H1 (cell line): ENCODE results near the gene DCBLD1. TPM values are rescaled to one million over a fixed set of nuclear protein-coding genes. Genes with fewer than 3 reads are reported as not detected.

Experiments used
- CTCF ChIA-PET: fragments of 300-600 bp; sonication (Branson Sonifier 250); formaldehyde crosslinking; loops from one replicate; lab custom pipeline; 2021; ENCODE audit not compliant: partially characterized antibody; lab: Charles Lee
- POLR2A ChIA-PET: fragments of 300-600 bp; sonication (Branson Sonifier 250); formaldehyde crosslinking; loops from one replicate; lab custom pipeline; 2021; ENCODE audit warnings: inconsistent platforms; ENCODE audit not compliant: partially characterized antibody; lab: Charles Lee
- DNase-seq, 2 experiments: peaks; one replicate each; pipeline versions ENCODE4 v3.0.0 to v3.0.0-alpha.2; 2010 to 2022; ENCODE audit warnings: low spot score in 2 of 2, low read depth in 1 of 2, mixed read lengths in 1 of 2
- FAIRE-seq: peaks from 2 replicates; lab custom pipeline; 2011; peaks lifted over from hg19 to GRCh38; lab: Jason Lieb, UNC
- H2AFZ ChIP-seq: 2 replicates; pipeline ENCODE4 v1.8.1; 2012; ENCODE audit warnings: low read length, inconsistent platforms
- H2AK5ac ChIP-seq: 2 replicates; pipeline ENCODE4 v1.6.1; 2013; ENCODE audit warnings: low read depth, low read length
- H2BK120ac ChIP-seq: replicated peaks from 2 replicates; pipeline ENCODE3; 2013; ENCODE audit warnings: low read depth, low read length, inconsistent platforms
- H2BK12ac ChIP-seq: 2 replicates; pipeline ENCODE4 v1.6.1; 2013; ENCODE audit warnings: low read depth, low read length
- H2BK15ac ChIP-seq: 2 replicates; pipeline ENCODE4 v1.6.1; 2013; ENCODE audit warnings: low read length
- H2BK20ac ChIP-seq: 2 replicates; pipeline ENCODE4 v1.6.1; 2013; ENCODE audit warnings: low read length
- H2BK5ac ChIP-seq: 2 replicates; pipeline ENCODE4 v1.6.1; 2013; ENCODE audit warnings: low read depth, low read length
- H3K14ac ChIP-seq: 2 replicates; pipeline ENCODE4 v1.6.1; 2013; ENCODE audit warnings: inconsistent platforms; ENCODE audit not compliant: insufficient read length
- H3K18ac ChIP-seq: 2 replicates; pipeline ENCODE4 v1.6.1; 2013; ENCODE audit warnings: low read length; ENCODE audit errors: extremely low read depth
- H3K23ac ChIP-seq: 2 replicates; pipeline ENCODE4 v1.6.1; 2013; ENCODE audit warnings: inconsistent platforms; ENCODE audit not compliant: insufficient read length
- H3K23me2 ChIP-seq: 2 replicates; pipeline ENCODE4 v1.6.1; 2013; ENCODE audit warnings: low read depth, low read length
- H3K27ac ChIP-seq: 2 replicates; pipeline ENCODE4 v1.6.1; 2011; ENCODE audit warnings: low read depth, low read length, inconsistent platforms
- H3K27me3 ChIP-seq, 4 experiments: replicated peaks in 1 of 4; 1 replicate in 1 of 4; 2 replicates in 3 of 4; pipeline versions ENCODE4 v1.6.1 to v1.8.1; 2011 to 2013; ENCODE audit warnings: low read length in 3 of 4, mild to moderate bottlenecking in 3 of 4, inconsistent platforms in 2 of 4, mixed read lengths in 2 of 4, moderate library complexity in 1 of 4; ENCODE audit not compliant: control insufficient read depth in 3 of 4, insufficient read depth in 3 of 4; ENCODE audit errors: extremely low read depth in 1 of 4
- H3K36me3 ChIP-seq, 4 experiments: 2 replicates each; pipeline versions ENCODE4 v1.6.1 to v1.8.1; 2011 to 2013; ENCODE audit warnings: mild to moderate bottlenecking in 4 of 4, low read length in 3 of 4, moderate library complexity in 2 of 4, control low read depth in 1 of 4, inconsistent platforms in 1 of 4; ENCODE audit not compliant: insufficient read depth in 4 of 4, control insufficient read depth in 2 of 4
- H3K4ac ChIP-seq: replicated peaks from 2 replicates; pipeline ENCODE3; 2013; ENCODE audit warnings: low read length, low read depth, mixed read lengths, inconsistent platforms; ENCODE audit not compliant: insufficient read length
- H3K4me1 ChIP-seq, 4 experiments: replicated peaks in 1 of 4; 1 replicate in 1 of 4; 2 replicates in 3 of 4; pipeline versions ENCODE4 v1.6.1 to v1.8.1; 2011 to 2013; ENCODE audit warnings: low read length in 3 of 4, inconsistent platforms in 2 of 4, mixed read lengths in 1 of 4; ENCODE audit not compliant: insufficient read depth in 4 of 4, control insufficient read depth in 3 of 4
- H3K4me2 ChIP-seq, 2 experiments: 2 replicates each; pipeline versions ENCODE4 v1.6.1 to v1.8.1; 2011 to 2013; ENCODE audit warnings: low read depth in 2 of 2, low read length in 2 of 2, control low read depth in 1 of 2, inconsistent platforms in 1 of 2, mild to moderate bottlenecking in 1 of 2; ENCODE audit not compliant: insufficient read depth in 1 of 2
- H3K4me3 ChIP-seq, 4 experiments: fragments of 200-600, 300-600 bp in 1 of 4; sonication (generic), shearing (Covaris generic), sonication (Bioruptor Twin) in 1 of 4; 2 replicates each; pipeline versions ENCODE4 v1.5.1 to v1.8.1; 2011 to 2016; ENCODE audit warnings: low read length in 4 of 4, low read depth in 3 of 4, control low read depth in 2 of 4, inconsistent platforms in 2 of 4, mild to moderate bottlenecking in 2 of 4, mixed read lengths in 1 of 4, moderate library complexity in 1 of 4; ENCODE audit not compliant: insufficient read depth in 2 of 4; ENCODE audit errors: extremely low read depth in 1 of 4
- H3K56ac ChIP-seq: replicated peaks from 2 replicates; pipeline ENCODE3; 2013; ENCODE audit warnings: low read depth, mild to moderate bottlenecking, mixed read lengths, low read length, inconsistent platforms; ENCODE audit not compliant: insufficient read length
- H3K79me1 ChIP-seq: 2 replicates; pipeline ENCODE4 v1.6.1; 2013; ENCODE audit warnings: low read depth, low read length, control low read depth
- H3K79me2 ChIP-seq, 2 experiments: 2 replicates each; pipeline versions ENCODE4 v1.6.1 to v1.8.1; 2012 to 2013; ENCODE audit warnings: low read length in 2 of 2, mild to moderate bottlenecking in 2 of 2, inconsistent platforms in 1 of 2; ENCODE audit not compliant: insufficient read depth in 2 of 2, control insufficient read depth in 1 of 2
- H3K9ac ChIP-seq, 4 experiments: replicated peaks in 1 of 4; 1 replicate in 1 of 4; 2 replicates in 3 of 4; pipeline versions ENCODE4 v1.6.1 to v1.8.1; 2011 to 2013; ENCODE audit warnings: low read depth in 3 of 4, low read length in 3 of 4, control low read depth in 2 of 4, mild to moderate bottlenecking in 2 of 4, moderate library complexity in 2 of 4, inconsistent platforms in 1 of 4; ENCODE audit errors: extremely low read depth in 1 of 4
- H3K9me3 ChIP-seq, 2 experiments: 2 replicates each; pipeline versions ENCODE4 v1.6.1 to v1.8.1; 2012 to 2013; ENCODE audit warnings: mild to moderate bottlenecking in 2 of 2, moderate library complexity in 2 of 2, control low read depth in 1 of 2, inconsistent platforms in 1 of 2, low read depth in 1 of 2, low read length in 1 of 2, mixed read lengths in 1 of 2; ENCODE audit not compliant: insufficient read depth in 2 of 2
- H4K20me1 ChIP-seq, 2 experiments: replicated peaks in 1 of 2; 2 replicates each; pipeline versions ENCODE3 to v1.8.1; 2011 to 2013; ENCODE audit warnings: inconsistent platforms in 2 of 2, low read length in 2 of 2, mild to moderate bottlenecking in 1 of 2; ENCODE audit not compliant: insufficient read depth in 2 of 2, control insufficient read depth in 1 of 2
- H4K5ac ChIP-seq: 2 replicates; pipeline ENCODE4 v1.6.1; 2013; ENCODE audit warnings: low read length, low read depth, mixed read lengths, inconsistent platforms; ENCODE audit not compliant: insufficient read length
- H4K8ac ChIP-seq: 2 replicates; pipeline ENCODE4 v1.8.0; 2013; ENCODE audit warnings: mild to moderate bottlenecking, moderate library complexity, low read length, inconsistent platforms; ENCODE audit not compliant: insufficient read depth; ENCODE audit errors: extremely low read depth
- H4K91ac ChIP-seq: replicated peaks from 2 replicates; pipeline ENCODE3; 2013; ENCODE audit warnings: low read length, mixed read lengths, inconsistent platforms; ENCODE audit not compliant: insufficient read length
- GTF2F1 ChIP-seq: IDR thresholded peaks from 2 replicates; pipeline ENCODE4 v1.6.1; 2012; ENCODE audit warnings: low read depth, low read length, improper control_type of control experiment, borderline replicate concordance
- POLR2AphosphoS5 ChIP-seq: IDR thresholded peaks from 2 replicates; pipeline ENCODE4 v1.6.1; 2011; ENCODE audit warnings: low read depth, low read length
- RAD21 ChIP-seq, 2 experiments: IDR thresholded peaks in 1 of 2; conservative IDR thresholded peaks in 1 of 2; 2 replicates each; pipeline ENCODE4 v1.6.1; 2011; ENCODE audit warnings: low read depth in 2 of 2, low read length in 2 of 2, improper control_type of control experiment in 1 of 2, inconsistent platforms in 1 of 2, mild to moderate bottlenecking in 1 of 2, moderate library complexity in 1 of 2
- RXRA ChIP-seq: IDR thresholded peaks from 2 replicates; pipeline ENCODE4 v1.6.1; 2011; ENCODE audit warnings: low read depth, mild to moderate bottlenecking, low read length, moderate library complexity; ENCODE audit not compliant: insufficient read depth
- WGBS, 2 experiments: shearing (Covaris generic) in 1 of 2; methylation state at CpG; one replicate each; pipeline versions ENCODE4 v1.1.6 to v1.1.7; 2013 to 2015; ENCODE audit warnings: low lambda C conversion rate in 2 of 2, mixed read lengths in 2 of 2, inconsistent platforms in 1 of 2, low coverage in 1 of 2, missing lambda C conversion rate in 1 of 2; ENCODE audit not compliant: insufficient replicate concordance in 2 of 2, insufficient coverage in 1 of 2, insufficient read length in 1 of 2; ENCODE audit errors: extremely low coverage in 1 of 2, missing lambda C conversion rate in 1 of 2; 5-methylcytosine and 5-hydroxymethylcytosine counted together
- polyA plus RNA-seq, 7 experiments: library from polyadenylated mRNA; depleted of rRNA in 3 of 7; stranded (reverse) in 5 of 7; unstranded in 2 of 7; fragments of >200 nt in 5 of 7; fragments of 200-250 nt in 2 of 7; gene quantifications; 1 replicate in 5 of 7; 2 replicates in 1 of 7; 4 replicates in 1 of 7; pipeline versions ENCODE4 v1.2.1 to v1.2.3, GENCODE V29; 2011 to 2013; ENCODE audit warnings: missing spikeins in 2 of 7, mixed read lengths in 2 of 7
- total RNA-seq: library from RNA; stranded (reverse); fragmentation: NEBNext Ultra II Directional; extraction: Animal tissue kit (Norgen Biotek cat#: 25700); gene quantifications from 2 replicates; pipeline ENCODE4 v1.2.1, GENCODE V29; 2021
- TF ChIP-seq, protein P1 (sequence below), 3 experiments: IDR thresholded peaks; 1 replicate in 2 of 3; 2 replicates in 1 of 3; pipeline versions ENCODE4 v1.5.1 to v1.6.1; 2011; ENCODE audit warnings: low read length in 3 of 3, mild to moderate bottlenecking in 3 of 3, inconsistent platforms in 2 of 3, low read depth in 1 of 3, moderate library complexity in 1 of 3; ENCODE audit not compliant: insufficient read depth in 1 of 3; ENCODE audit errors: control extremely low read depth in 1 of 3

DCBLD1 gene
- total and polyA plus RNA-seq, 2 of the 8 experiments (the other 6 are each of a cell fraction or from before 2014, with no cell fraction given), result 3.9 to 11.2 TPM

GRCh38 chr6:117502580-117502979 lies 20.1 kb downstream of the DCBLD1 start:
- ChIA-PET POLR2A (no interaction called here), CTCF (no interaction called here)
- Histone ChIP-seq H3K4ac (no peak overlapping the region), H3K23ac (no peak overlapping the region), H2BK120ac (no peak overlapping the region), H4K5ac (no peak overlapping the region), H3K79me1 (no peaks in the 10 kb centered on the region), H3K27me3 (no peaks in the 10 kb centered on the region), H3K27ac (no peak overlapping the region), H2AK5ac (no peak overlapping the region), H3K4me2 (no peak overlapping the region), H3K18ac (no peak overlapping the region), H3K9ac (no peak overlapping the region), H3K14ac (no peak overlapping the region), H3K56ac (no peak overlapping the region), H2BK15ac (no peak overlapping the region), H3K79me2 (no peaks in the 10 kb centered on the region), H2BK12ac (no peak overlapping the region), H2AFZ (no peak overlapping the region), H3K9me3 (no peaks in the 10 kb centered on the region), H4K8ac (no peak overlapping the region), H3K36me3 (no peaks in the 10 kb centered on the region), H2BK20ac (no peak overlapping the region), H3K4me1 (no peaks in the 10 kb centered on the region), H3K4me3 (no peak overlapping the region), H3K23me2 (no peaks in the 10 kb centered on the region), H2BK5ac (no peak overlapping the region), H4K91ac (no peak overlapping the region), H4K20me1 (no peaks in the 10 kb centered on the region)
- 94% methylated on average over 1 of the region's 1 CpG; no CpG with 5 or more reads in 1 of the 2 experiments for WGBS, 2 experiments
- no peak for DNase-seq
- FAIRE-seq, result no peak
- TF ChIP-seq RAD21 (IDR thresholded peaks at IDR 0.05 in 1 of 2, conservative IDR thresholded peaks at IDR 0.05 in 1 of 2; ENCODE audit: low read depth in 2 of 2, low read length in 2 of 2) (no peak), RXRA (no peak), POLR2AphosphoS5 (no peak), GTF2F1 (no peak)
- TF ChIP-seq, protein P1, sequence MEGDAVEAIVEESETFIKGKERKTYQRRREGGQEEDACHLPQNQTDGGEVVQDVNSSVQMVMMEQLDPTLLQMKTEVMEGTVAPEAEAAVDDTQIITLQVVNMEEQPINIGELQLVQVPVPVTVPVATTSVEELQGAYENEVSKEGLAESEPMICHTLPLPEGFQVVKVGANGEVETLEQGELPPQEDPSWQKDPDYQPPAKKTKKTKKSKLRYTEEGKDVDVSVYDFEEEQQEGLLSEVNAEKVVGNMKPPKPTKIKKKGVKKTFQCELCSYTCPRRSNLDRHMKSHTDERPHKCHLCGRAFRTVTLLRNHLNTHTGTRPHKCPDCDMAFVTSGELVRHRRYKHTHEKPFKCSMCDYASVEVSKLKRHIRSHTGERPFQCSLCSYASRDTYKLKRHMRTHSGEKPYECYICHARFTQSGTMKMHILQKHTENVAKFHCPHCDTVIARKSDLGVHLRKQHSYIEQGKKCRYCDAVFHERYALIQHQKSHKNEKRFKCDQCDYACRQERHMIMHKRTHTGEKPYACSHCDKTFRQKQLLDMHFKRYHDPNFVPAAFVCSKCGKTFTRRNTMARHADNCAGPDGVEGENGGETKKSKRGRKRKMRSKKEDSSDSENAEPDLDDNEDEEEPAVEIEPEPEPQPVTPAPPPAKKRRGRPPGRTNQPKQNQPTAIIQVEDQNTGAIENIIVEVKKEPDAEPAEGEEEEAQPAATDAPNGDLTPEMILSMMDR (IDR thresholded peaks at IDR 0.05; ENCODE audit: control extremely low read depth in 1 of 3, insufficient read depth in 1 of 3, low read depth in 1 of 3, low read length in 3 of 3), result no peak
